Measurements from ENCODE around the gene DPP10. TPM values are rescaled to one million over a fixed set of nuclear protein-coding genes. Genes with fewer than 3 reads are reported as not detected.

The DPP10 gene
- total RNA-seq, 1 experiment from 2014 or later: not detected

DNA sequence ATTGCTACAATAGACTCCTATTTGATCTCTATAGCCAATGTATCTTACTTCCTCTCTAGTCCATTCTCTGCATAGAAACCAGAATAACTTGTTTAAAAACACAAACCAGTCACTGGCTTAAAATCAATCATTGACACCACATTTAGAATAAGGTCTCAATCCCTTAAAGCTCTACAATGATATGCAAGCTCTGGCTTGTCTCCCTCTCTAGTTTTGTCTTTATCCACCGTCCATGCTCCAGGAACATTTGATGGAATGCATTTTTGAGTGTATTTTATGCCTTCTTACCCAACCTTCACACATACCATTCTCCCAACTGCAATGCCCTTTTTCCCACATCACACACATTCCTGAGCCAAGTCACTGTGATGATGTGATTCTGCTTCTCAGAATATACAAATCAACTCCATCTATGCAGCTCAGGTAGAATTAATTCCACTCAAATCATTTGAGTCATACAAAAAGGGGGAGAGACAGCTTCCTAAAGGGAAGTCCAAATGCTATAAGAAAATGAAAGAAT lies 1107.2 kb downstream of the DPP10 start:
- peak; percentile 5 for DNase-seq (ENCODE audit: unreplicated experiment)
- intact Hi-C loops (cut with micrococcal nuclease): no loop called here
- H3K9me3 Mint-ChIP-seq (ENCODE audit: unreplicated experiment): no peaks in the 10 kb centered on the region
- ChIA-PET CTCF (interaction anchor here (0.6 kb wide), 1 partner anchor 184 kb away, joined by 3 read pairs; no protein-coding TSS in a partner anchor), POLR2A (no interaction called here)
- no peaks in the 10 kb centered on the region for H3K27me3 Mint-ChIP-seq (ENCODE audit: insufficient read depth, unreplicated experiment)
- H3K4me1 Mint-ChIP-seq (ENCODE audit: insufficient read depth, unreplicated experiment): peaks cover 8% of the 10 kb centered on the region
- H3K27ac Mint-ChIP-seq (ENCODE audit: low read depth, unreplicated experiment): no peak overlapping the region
- H3K4me3 Mint-ChIP-seq (ENCODE audit: unreplicated experiment): no peak overlapping the region
- TF ChIP-seq, protein P1, sequence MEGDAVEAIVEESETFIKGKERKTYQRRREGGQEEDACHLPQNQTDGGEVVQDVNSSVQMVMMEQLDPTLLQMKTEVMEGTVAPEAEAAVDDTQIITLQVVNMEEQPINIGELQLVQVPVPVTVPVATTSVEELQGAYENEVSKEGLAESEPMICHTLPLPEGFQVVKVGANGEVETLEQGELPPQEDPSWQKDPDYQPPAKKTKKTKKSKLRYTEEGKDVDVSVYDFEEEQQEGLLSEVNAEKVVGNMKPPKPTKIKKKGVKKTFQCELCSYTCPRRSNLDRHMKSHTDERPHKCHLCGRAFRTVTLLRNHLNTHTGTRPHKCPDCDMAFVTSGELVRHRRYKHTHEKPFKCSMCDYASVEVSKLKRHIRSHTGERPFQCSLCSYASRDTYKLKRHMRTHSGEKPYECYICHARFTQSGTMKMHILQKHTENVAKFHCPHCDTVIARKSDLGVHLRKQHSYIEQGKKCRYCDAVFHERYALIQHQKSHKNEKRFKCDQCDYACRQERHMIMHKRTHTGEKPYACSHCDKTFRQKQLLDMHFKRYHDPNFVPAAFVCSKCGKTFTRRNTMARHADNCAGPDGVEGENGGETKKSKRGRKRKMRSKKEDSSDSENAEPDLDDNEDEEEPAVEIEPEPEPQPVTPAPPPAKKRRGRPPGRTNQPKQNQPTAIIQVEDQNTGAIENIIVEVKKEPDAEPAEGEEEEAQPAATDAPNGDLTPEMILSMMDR (IDR thresholded peaks at IDR 0.05; ENCODE audit: unreplicated experiment): no peak
- no peaks in the 10 kb centered on the region for H3K36me3 Mint-ChIP-seq (ENCODE audit: insufficient read depth, unreplicated experiment)
- BruUV-seq (replicated peaks): no TSS peak

DNA sequence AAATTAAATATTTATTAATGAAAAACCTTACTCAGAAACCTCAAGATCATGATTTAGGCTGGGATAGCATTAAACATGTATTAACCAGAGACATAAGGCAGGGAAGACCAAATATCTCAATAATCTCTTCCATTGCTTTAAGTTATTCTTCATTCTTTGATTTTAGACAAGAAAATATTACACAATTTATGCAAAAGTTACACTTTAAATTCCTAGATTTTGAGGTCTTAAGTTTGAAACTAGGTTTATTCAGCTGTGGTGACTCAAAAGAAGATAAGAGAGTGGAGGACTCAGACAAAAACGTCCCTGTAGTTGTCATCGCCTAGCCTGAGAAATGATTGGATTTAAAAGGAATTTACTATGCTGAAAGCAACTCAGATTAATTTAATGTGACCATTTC lies 1110.3 kb downstream of the DPP10 start:
- Mint-ChIP-seq H3K36me3 (ENCODE audit: insufficient read depth, unreplicated experiment) (no peaks in the 10 kb centered on the region), H3K27ac (ENCODE audit: low read depth, unreplicated experiment) (no peak overlapping the region), H3K9me3 (ENCODE audit: unreplicated experiment) (no peaks in the 10 kb centered on the region), H3K4me3 (ENCODE audit: unreplicated experiment) (no peak overlapping the region), H3K4me1 (ENCODE audit: insufficient read depth, unreplicated experiment) (peaks cover 8% of the 10 kb centered on the region), H3K27me3 (ENCODE audit: insufficient read depth, unreplicated experiment) (no peaks in the 10 kb centered on the region)
- ChIA-PET CTCF (no interaction called here), POLR2A (interaction anchor here (0.6 kb wide), 1 partner anchor 287 kb away, joined by 3 read pairs; no protein-coding TSS in a partner anchor)
- intact Hi-C loops (cut with micrococcal nuclease): no loop called here
- BruUV-seq (replicated peaks): no TSS peak
- TF ChIP-seq, protein P1 (IDR thresholded peaks at IDR 0.05; ENCODE audit: unreplicated experiment): no peak
- DNase-seq (ENCODE audit: unreplicated experiment): no peak

DNA sequence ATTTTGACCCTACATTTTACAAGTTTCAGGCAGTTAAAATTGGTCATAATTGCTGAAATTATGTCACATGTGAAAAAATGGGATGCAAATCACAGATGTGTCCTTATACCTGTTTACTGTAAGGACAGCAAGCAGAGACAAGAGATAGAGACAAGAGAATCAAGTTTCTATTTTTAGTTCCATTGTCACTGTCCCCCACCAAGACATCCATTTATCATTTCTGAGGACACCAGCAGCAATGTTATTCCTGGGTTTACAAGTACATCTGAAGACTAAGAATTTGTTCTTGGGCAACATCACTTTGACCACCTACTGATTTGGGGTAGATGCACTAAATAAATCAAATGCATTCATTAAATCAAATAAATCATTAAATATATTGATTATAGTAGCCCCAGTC lies 1111.7 kb downstream of the DPP10 start:
- H3K9me3 Mint-ChIP-seq (ENCODE audit: unreplicated experiment): no peaks in the 10 kb centered on the region
- no peaks in the 10 kb centered on the region for H3K27me3 Mint-ChIP-seq (ENCODE audit: insufficient read depth, unreplicated experiment)
- no peaks in the 10 kb centered on the region for H3K36me3 Mint-ChIP-seq (ENCODE audit: insufficient read depth, unreplicated experiment)
- intact Hi-C loops (cut with micrococcal nuclease): no loop called here
- BruUV-seq (replicated peaks): no TSS peak
- H3K4me3 Mint-ChIP-seq (ENCODE audit: unreplicated experiment): no peak overlapping the region
- peaks cover 8% of the 10 kb centered on the region for H3K4me1 Mint-ChIP-seq (ENCODE audit: insufficient read depth, unreplicated experiment)
- ChIA-PET POLR2A (no interaction called here), CTCF (no interaction called here)
- no peak overlapping the region for H3K27ac Mint-ChIP-seq (ENCODE audit: low read depth, unreplicated experiment)
- DNase-seq (ENCODE audit: unreplicated experiment): no peak
- TF ChIP-seq, protein P1 (IDR thresholded peaks at IDR 0.05; ENCODE audit: unreplicated experiment): no peak

DNA sequence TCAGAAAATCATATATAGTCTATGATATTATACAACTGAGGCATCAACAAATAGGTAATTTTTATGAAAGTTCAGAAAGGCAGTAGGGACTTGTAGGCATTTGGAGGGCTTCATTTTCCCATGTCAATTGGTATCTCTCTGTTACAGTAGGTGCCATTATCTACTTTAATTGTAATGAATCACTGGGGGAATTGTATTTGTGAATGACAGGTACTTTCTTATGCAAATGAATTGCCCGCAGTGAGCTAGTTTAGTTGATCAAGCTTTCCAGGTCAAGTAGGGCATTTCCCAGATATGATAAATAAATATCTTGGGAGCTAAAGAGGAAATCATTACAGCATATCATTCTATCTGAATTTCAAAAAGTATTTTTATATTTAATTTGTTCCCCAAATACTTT lies 1116.3 kb downstream of the DPP10 start:
- TF ChIP-seq, protein P1 (IDR thresholded peaks at IDR 0.05; ENCODE audit: unreplicated experiment): no peak
- H3K27me3 Mint-ChIP-seq (ENCODE audit: insufficient read depth, unreplicated experiment): no peaks in the 10 kb centered on the region
- CTCF ChIA-PET: no interaction called here
- peaks cover 4% of the 10 kb centered on the region for H3K4me1 Mint-ChIP-seq (ENCODE audit: insufficient read depth, unreplicated experiment)
- peaks cover 9% of the 10 kb centered on the region for H3K9me3 Mint-ChIP-seq (ENCODE audit: unreplicated experiment)
- BruUV-seq (replicated peaks): no TSS peak
- intact Hi-C loops (cut with micrococcal nuclease): no loop called here
- no peak for DNase-seq (ENCODE audit: unreplicated experiment)
- H3K36me3 Mint-ChIP-seq (ENCODE audit: insufficient read depth, unreplicated experiment): no peaks in the 10 kb centered on the region
- no peak overlapping the region for H3K4me3 Mint-ChIP-seq (ENCODE audit: unreplicated experiment)
- POLR2A ChIA-PET: no interaction called here
- no peak overlapping the region for H3K27ac Mint-ChIP-seq (ENCODE audit: low read depth, unreplicated experiment)

Measured in MCF 10A (cell line).